Colonic mucosa (tissue), 4 donors: ENCODE measurements around the gene EDRF1. TPM values are rescaled to one million over a fixed set of nuclear protein-coding genes. Genes with fewer than 3 reads are reported as not detected.
"Not testable (repeated sequence)": the region's sequence is repeated elsewhere in the genome, so short reads cannot be mapped to it uniquely, and the experiment has no call there.

Experiments used
- DNase-seq: peaks from one replicate; pipeline ENCODE4 v3.0.0-alpha.2; 2020
- H3K27ac ChIP-seq: fragments of 200-600 bp; one replicate; pipeline ENCODE4 v1.8.0; 2021
- H3K27me3 ChIP-seq: fragments of 200-600 bp; one replicate; pipeline ENCODE4 v1.8.0; 2021
- H3K36me3 ChIP-seq: fragments of 200-600 bp; one replicate; pipeline ENCODE4 v1.8.0; 2021
- H3K4me1 ChIP-seq: fragments of 200-600 bp; one replicate; pipeline ENCODE4 v1.8.0; 2021; ENCODE audit warnings: mild to moderate bottlenecking
- H3K4me3 ChIP-seq: fragments of 200-600 bp; one replicate; pipeline ENCODE4 v1.8.0; 2021
- H3K9ac ChIP-seq, 2 donors: one replicate each; pipeline ENCODE4 v1.7.0; 2013; ENCODE audit warnings: control low read depth in 2 of 2, low read depth in 2 of 2, low read length in 2 of 2
- H3K9me3 ChIP-seq: fragments of 200-600 bp; one replicate; pipeline ENCODE4 v1.8.0; 2021
- intact Hi-C: fragments of 100-400 bp; cut with DNase I; formaldehyde crosslinking; loops from one replicate; pipeline ENCODE4 v1.14.1; 2022
- total RNA-seq, 2 donors: library from RNA; stranded (reverse); fragmentation: NEBNext Ultra II Directional in 1 of 2; extraction: Animal tissue kit (Norgen Biotek cat#: 25700) in 1 of 2; gene quantifications; one replicate each; pipeline ENCODE4 v1.2.1, GENCODE V29; 2021
- TF ChIP-seq, protein P1 (sequence below): fragments of 200-600 bp; IDR thresholded peaks from one replicate; pipeline ENCODE4 v1.8.0; 2022; ENCODE audit warnings: antibody characterized with exemption, mild to moderate bottlenecking
- donor health status: healthy.
- donor health status: DM: no; HTN: no; CAD: no.
- donor health status: DM: no; HTN: no; CAD: no.

Gene EDRF1
- total RNA-seq, 2 donors from 2014 or later, result 16.4 to 20.4 TPM

DNA sequence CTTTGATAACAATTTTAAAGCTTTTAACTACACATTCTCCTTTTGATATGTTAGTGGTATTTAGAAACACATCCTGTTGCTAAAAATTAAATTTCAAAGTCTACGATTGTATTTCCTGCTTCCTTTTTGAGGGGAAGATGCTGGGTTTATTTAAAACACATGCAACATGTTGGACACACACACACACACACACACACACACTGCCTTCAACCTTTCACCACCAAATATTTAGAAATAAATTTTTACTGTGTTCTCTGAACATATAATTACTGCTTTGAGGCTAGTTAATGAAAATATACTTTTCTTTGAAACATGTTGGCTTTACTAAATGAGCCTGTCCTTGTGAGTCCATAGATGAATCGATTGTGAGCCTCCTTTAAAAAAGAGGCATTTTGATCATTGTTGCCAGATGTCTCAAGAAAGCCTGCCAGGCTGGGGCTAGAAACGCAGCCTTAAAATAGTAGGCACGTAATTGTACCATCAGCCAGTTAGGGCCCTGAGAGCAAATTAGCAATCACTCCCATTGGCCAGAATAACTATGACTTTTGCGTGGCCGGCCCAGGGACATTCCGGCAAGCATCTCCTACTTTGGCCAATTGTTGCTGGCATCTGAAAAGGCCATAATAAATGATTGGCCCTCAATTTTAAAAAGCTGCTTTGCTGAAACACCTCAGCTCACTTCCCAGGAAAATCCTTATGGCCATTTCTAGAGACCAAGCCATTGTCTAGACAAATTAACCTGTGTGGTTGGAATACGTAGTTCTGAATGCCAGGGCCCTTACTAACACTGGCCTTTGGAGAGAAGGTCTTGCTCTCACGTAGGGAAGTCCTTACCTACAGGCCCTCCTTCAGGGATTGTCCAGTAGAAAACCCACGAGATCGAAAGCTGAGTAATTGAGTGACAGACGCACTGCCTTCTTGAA, 26.6 kb upstream of the EDRF1 start:
- intact Hi-C loops, result no loop called here
- no peak overlapping the region for H3K4me3 ChIP-seq
- H3K4me1 ChIP-seq, result no peaks in the 10 kb centered on the region
- no peaks in the 10 kb centered on the region for H3K36me3 ChIP-seq
- H3K27ac ChIP-seq, result no peak overlapping the region
- no peaks in the 10 kb centered on the region for H3K9me3 ChIP-seq
- DNase-seq, result no peak
- no peaks in the 10 kb centered on the region for H3K27me3 ChIP-seq
- no peak overlapping the region for H3K9ac ChIP-seq
- TF ChIP-seq, protein P1, sequence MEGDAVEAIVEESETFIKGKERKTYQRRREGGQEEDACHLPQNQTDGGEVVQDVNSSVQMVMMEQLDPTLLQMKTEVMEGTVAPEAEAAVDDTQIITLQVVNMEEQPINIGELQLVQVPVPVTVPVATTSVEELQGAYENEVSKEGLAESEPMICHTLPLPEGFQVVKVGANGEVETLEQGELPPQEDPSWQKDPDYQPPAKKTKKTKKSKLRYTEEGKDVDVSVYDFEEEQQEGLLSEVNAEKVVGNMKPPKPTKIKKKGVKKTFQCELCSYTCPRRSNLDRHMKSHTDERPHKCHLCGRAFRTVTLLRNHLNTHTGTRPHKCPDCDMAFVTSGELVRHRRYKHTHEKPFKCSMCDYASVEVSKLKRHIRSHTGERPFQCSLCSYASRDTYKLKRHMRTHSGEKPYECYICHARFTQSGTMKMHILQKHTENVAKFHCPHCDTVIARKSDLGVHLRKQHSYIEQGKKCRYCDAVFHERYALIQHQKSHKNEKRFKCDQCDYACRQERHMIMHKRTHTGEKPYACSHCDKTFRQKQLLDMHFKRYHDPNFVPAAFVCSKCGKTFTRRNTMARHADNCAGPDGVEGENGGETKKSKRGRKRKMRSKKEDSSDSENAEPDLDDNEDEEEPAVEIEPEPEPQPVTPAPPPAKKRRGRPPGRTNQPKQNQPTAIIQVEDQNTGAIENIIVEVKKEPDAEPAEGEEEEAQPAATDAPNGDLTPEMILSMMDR, result no peak

DNA sequence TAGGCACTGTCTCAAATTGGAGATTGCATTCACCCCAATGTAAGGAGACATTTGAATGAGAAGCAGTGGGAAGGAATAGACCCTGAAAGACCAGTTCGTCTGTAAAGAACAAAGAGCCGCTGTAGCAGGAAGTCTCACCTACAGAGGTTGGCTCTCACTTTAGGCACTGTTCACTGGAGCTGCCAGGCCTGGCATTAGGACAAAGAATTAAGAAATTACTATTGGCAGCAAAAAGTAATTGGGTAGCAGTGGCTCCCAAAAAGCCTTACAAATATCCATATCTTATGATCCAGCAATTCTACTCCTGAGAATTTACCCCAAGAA, 26.0 kb upstream of the EDRF1 start:
- H3K9me3 ChIP-seq, result no peaks in the 10 kb centered on the region
- intact Hi-C loops, result no loop called here
- no peak overlapping the region for H3K4me3 ChIP-seq

GRCh38 chr10:125694883-125695282, 24.6 kb upstream of the EDRF1 start:
- DNase-seq, result no peak
- no peaks in the 10 kb centered on the region for H3K36me3 ChIP-seq
- H3K4me1 ChIP-seq, result no peaks in the 10 kb centered on the region
- intact Hi-C loops, result no loop called here
- no peaks in the 10 kb centered on the region for H3K9me3 ChIP-seq
- no peaks in the 10 kb centered on the region for H3K27me3 ChIP-seq
- no peak overlapping the region for H3K27ac ChIP-seq
- TF ChIP-seq, protein P1, result no peak
- no peak overlapping the region for H3K9ac ChIP-seq
- H3K4me3 ChIP-seq, result no peak overlapping the region

More for the DNA sequence above, 26.0 kb upstream of the EDRF1 start:
- H3K27me3 ChIP-seq, result no peaks in the 10 kb centered on the region
- TF ChIP-seq, protein P1, result no peak
- no peaks in the 10 kb centered on the region for H3K36me3 ChIP-seq
- H3K27ac ChIP-seq, result no peak overlapping the region
- no peak overlapping the region for H3K9ac ChIP-seq
- no peaks in the 10 kb centered on the region for H3K4me1 ChIP-seq
- no peak for DNase-seq

GRCh38 chr10:125696884-125697283, 22.6 kb upstream of the EDRF1 start:
- H3K27ac ChIP-seq, H3K36me3 ChIP-seq, H3K4me3 ChIP-seq, H3K27me3 ChIP-seq, H3K9ac ChIP-seq, H3K4me1 ChIP-seq, DNase-seq, H3K9me3 ChIP-seq, intact Hi-C loops: not testable (repeated sequence)

GRCh38 chr10:125698481-125698998, 21.0 kb upstream of the EDRF1 start:
- Histone ChIP-seq H3K4me1 (no peaks in the 10 kb centered on the region), H3K4me3 (no peak overlapping the region), H3K9me3 (no peaks in the 10 kb centered on the region), H3K27me3 (no peaks in the 10 kb centered on the region), H3K27ac (no peak overlapping the region), H3K9ac (no peak overlapping the region), H3K36me3 (no peaks in the 10 kb centered on the region)
- TF ChIP-seq, protein P1, result no peak
- intact Hi-C loops, result no loop called here
- DNase-seq, result no peak

- TF ChIP-seq, protein P1, result no peak
- H3K4me1 ChIP-seq, result no peaks in the 10 kb centered on the region
- intact Hi-C loops, result no loop called here
Observed at GRCh38 chr10:125699562-125700143, 19.9 kb upstream of the EDRF1 start.

More at GRCh38 chr10:125699562-125700143, 19.9 kb upstream of the EDRF1 start:
- H3K27ac ChIP-seq, result no peak overlapping the region
- no peak overlapping the region for H3K9ac ChIP-seq
- no peaks in the 10 kb centered on the region for H3K9me3 ChIP-seq
- DNase-seq, result no peak
- no peaks in the 10 kb centered on the region for H3K27me3 ChIP-seq
- H3K4me3 ChIP-seq, result no peak overlapping the region
- H3K36me3 ChIP-seq, result no peaks in the 10 kb centered on the region
